Measurements from ENCODE around the gene MMEL1.
"Not testable (repeated sequence)": the region's sequence is repeated elsewhere in the genome, so short reads cannot be mapped to it uniquely, and the experiment has no call there.

Gene MMEL1

GRCh38 chr1:2632561-2633361 is at the start of gene MMEL1:
TSS of gene MMEL1 (minus strand) at chr1:2633016. CDS start at chr1:2629484, 3,532 bp downstream.
- FAIRE-seq = no peak

GRCh38 chr1:2676726-2677125 is 43.9 kb upstream of the MMEL1 start:
- not testable (repeated sequence) for FAIRE-seq

GRCh38 chr1:2671656-2672055 is 38.8 kb upstream of the MMEL1 start:
- not testable (repeated sequence) for FAIRE-seq

GRCh38 chr1:2659806-2660205 is 27.0 kb upstream of the MMEL1 start:
- not testable (repeated sequence) for FAIRE-seq

GRCh38 chr1:2657909-2658308 is 25.1 kb upstream of the MMEL1 start:
- not testable (repeated sequence) for FAIRE-seq

GRCh38 chr1:2657124-2657523 is 24.3 kb upstream of the MMEL1 start:
- FAIRE-seq = not testable (repeated sequence)

- FAIRE-seq = not testable (repeated sequence)
Measured at GRCh38 chr1:2655598-2656434, 23.0 kb upstream of the MMEL1 start.

GRCh38 chr1:2654443-2654948 is 21.7 kb upstream of the MMEL1 start:
- FAIRE-seq = not testable (repeated sequence)

GRCh38 chr1:2653741-2654442 is 21.1 kb upstream of the MMEL1 start:
- FAIRE-seq = not testable (repeated sequence)

- not testable (repeated sequence) for FAIRE-seq
Measured at GRCh38 chr1:2652926-2653571, 20.2 kb upstream of the MMEL1 start.

GRCh38 chr1:2652152-2652925 is 19.5 kb upstream of the MMEL1 start:
- not testable (repeated sequence) for FAIRE-seq

- FAIRE-seq = no peak
Measured at GRCh38 chr1:2650967-2651645, 18.3 kb upstream of the MMEL1 start.

GRCh38 chr1:2646837-2647236 is 14.0 kb upstream of the MMEL1 start:
- no peak for FAIRE-seq

GRCh38 chr1:2645776-2646175 is 13.0 kb upstream of the MMEL1 start:
- no peak for FAIRE-seq

- no peak for FAIRE-seq
Measured at GRCh38 chr1:2645143-2645542, 12.3 kb upstream of the MMEL1 start.

- FAIRE-seq = no peak
Measured at GRCh38 chr1:2644591-2645101, 11.8 kb upstream of the MMEL1 start.

GRCh38 chr1:2644171-2644570 is 11.4 kb upstream of the MMEL1 start:
- no peak for FAIRE-seq

- FAIRE-seq = no peak
Measured at GRCh38 chr1:2643414-2644077, 10.7 kb upstream of the MMEL1 start.

- FAIRE-seq = no peak
Measured at GRCh38 chr1:2642560-2643413, 10.0 kb upstream of the MMEL1 start.

All from islet of Langerhans (tissue), 1 donor.